SK-N-DZ (cell line): ENCODE results near the gene MOSPD3. TPM values are rescaled to one million over a fixed set of nuclear protein-coding genes. Genes with fewer than 3 reads are reported as not detected.
A peak's percentile ranks its signal among the peaks of the same experiment; 100 is the strongest.
"Not testable (repeated sequence)": the region's sequence is repeated elsewhere in the genome, so short reads cannot be mapped to it uniquely, and the experiment has no call there.

Source experiments
- DNase-seq: peaks from one replicate; pipeline ENCODE4 v3.0.0-alpha.2; 2015; ENCODE audit warnings: low spot score
- polyA plus RNA-seq, 2 experiments: library from polyadenylated mRNA; depleted of rRNA; stranded (reverse); fragments of >200 nt; gene quantifications; 2 replicates each; pipeline ENCODE4 v1.2.3, GENCODE V29; 2014

The MOSPD3 gene
- 19.6 and 22.9 TPM in 2 replicates for polyA plus RNA-seq (2014; cell fraction: cytosol; rRNA removed)
- 24.3 and 27.8 TPM in 2 replicates for polyA plus RNA-seq (2014; cell fraction: nucleus; rRNA removed)

GRCh38 chr7:100611983-100612729, at the start of gene MOSPD3:
TSS of gene MOSPD3 (plus strand) at chr7:100612540. CDS start at chr7:100612792, 252 bp downstream.
- DNase-seq, result peak; percentile 100

- no peak for DNase-seq
Observed at GRCh38 chr7:100563100-100563564, 49.2 kb upstream of the MOSPD3 start.

- peak; percentile 62 for DNase-seq
Observed at GRCh38 chr7:100563809-100564400, 48.4 kb upstream of the MOSPD3 start.

GRCh38 chr7:100564405-100564804, 47.9 kb upstream of the MOSPD3 start:
- not testable (repeated sequence) for DNase-seq

GRCh38 chr7:100565133-100565571, 47.2 kb upstream of the MOSPD3 start:
- no peak for DNase-seq

GRCh38 chr7:100566018-100566531, 46.3 kb upstream of the MOSPD3 start:
- no peak for DNase-seq

GRCh38 chr7:100567031-100567730, 45.2 kb upstream of the MOSPD3 start:
- DNase-seq, result no peak

- DNase-seq, result no peak
Observed at GRCh38 chr7:100567751-100568175, 44.6 kb upstream of the MOSPD3 start.

GRCh38 chr7:100568176-100568895, 44.0 kb upstream of the MOSPD3 start:
- DNase-seq, result no peak

GRCh38 chr7:100568896-100569844, 43.2 kb upstream of the MOSPD3 start:
- DNase-seq, result no peak

- no peak for DNase-seq
Observed at GRCh38 chr7:100570954-100571828, 41.1 kb upstream of the MOSPD3 start.

- no peak for DNase-seq
Observed at GRCh38 chr7:100571829-100572116, 40.6 kb upstream of the MOSPD3 start.

- DNase-seq, result no peak
Observed at GRCh38 chr7:100572281-100572948, 39.9 kb upstream of the MOSPD3 start.

- DNase-seq, result no peak
Observed at GRCh38 chr7:100572949-100573675, 39.2 kb upstream of the MOSPD3 start.

GRCh38 chr7:100573691-100574361, 38.5 kb upstream of the MOSPD3 start, which contains the start of gene SAP25:
TSS of gene SAP25 (minus strand) at chr7:100573900. CDS start at chr7:100573742, 158 bp downstream.
- DNase-seq, result no peak

- no peak for DNase-seq
Observed at GRCh38 chr7:100574362-100575205, 37.8 kb upstream of the MOSPD3 start.
